Measurements from ENCODE around the gene RNF214. TPM values are rescaled to one million over a fixed set of nuclear protein-coding genes. Genes with fewer than 3 reads are reported as not detected.
"Not testable (repeated sequence)": the region's sequence is repeated elsewhere in the genome, so short reads cannot be mapped to it uniquely, and the experiment has no call there.

The RNF214 gene
- total and polyA plus RNA-seq, 4 donors, result 17.2 to 23.8 (median 20.2) TPM

DNA sequence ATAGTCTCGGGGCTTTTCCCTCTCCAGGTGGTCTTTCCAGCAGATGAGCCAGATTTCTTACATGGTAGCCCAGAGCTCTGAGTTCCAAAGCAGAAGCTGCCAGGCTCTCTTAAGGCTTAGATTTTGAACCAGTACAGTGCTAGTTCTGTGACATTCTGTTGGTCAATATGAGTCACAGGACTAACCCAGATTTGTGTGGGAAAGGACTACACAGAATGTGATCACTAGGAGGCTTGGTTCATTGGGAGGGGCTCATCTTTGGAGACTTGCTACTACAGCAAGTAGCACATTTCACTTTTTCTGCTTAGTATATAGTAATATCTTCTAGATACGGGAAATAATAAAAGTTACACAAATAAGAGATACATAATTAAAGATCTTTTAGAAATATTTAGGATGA, 24.1 kb downstream of the RNF214 start:
- H3K9me3 ChIP-seq (ENCODE audit: control insufficient read depth, insufficient read depth, low read length), result no peaks in the 10 kb centered on the region
- no peak overlapping the region for H3K4me3 ChIP-seq (ENCODE audit: low read depth, low read length)
- DNase-seq (ENCODE audit: low read depth in 4 of 6, low spot score in 6 of 6), result no peak
- H3K27me3 ChIP-seq (ENCODE audit: control insufficient read depth, insufficient read depth, low read length), result no peaks in the 10 kb centered on the region
- H3K4me1 ChIP-seq (ENCODE audit: control insufficient read depth, insufficient read depth, low read length), result no peaks in the 10 kb centered on the region
- no peak overlapping the region for H3K27ac ChIP-seq (ENCODE audit: low read depth, low read length)
- peaks cover 34% of the 10 kb centered on the region for H3K36me3 ChIP-seq (ENCODE audit: control insufficient read depth, insufficient read depth, low read length)
- WGBS (ENCODE audit: insufficient coverage), result 80% methylated on average over 1 of the region's 2 CpGs

GRCh38 chr11:117258576-117258975, 26.1 kb downstream of the RNF214 start:
- no CpG with 5 or more reads among the region's 2 CpGs for WGBS (ENCODE audit: insufficient coverage)
- no peak overlapping the region for H3K27ac ChIP-seq (ENCODE audit: low read depth, low read length)
- DNase-seq (ENCODE audit: low read depth in 4 of 6, low spot score in 6 of 6), result no peak
- peaks cover 44% of the 10 kb centered on the region for H3K36me3 ChIP-seq (ENCODE audit: control insufficient read depth, insufficient read depth, low read length)
- no peaks in the 10 kb centered on the region for H3K4me1 ChIP-seq (ENCODE audit: control insufficient read depth, insufficient read depth, low read length)
- no peak overlapping the region for H3K4me3 ChIP-seq (ENCODE audit: low read depth, low read length)
- H3K27me3 ChIP-seq (ENCODE audit: control insufficient read depth, insufficient read depth, low read length), result no peaks in the 10 kb centered on the region
- H3K9me3 ChIP-seq (ENCODE audit: control insufficient read depth, insufficient read depth, low read length), result no peaks in the 10 kb centered on the region

- Histone ChIP-seq H3K27ac (ENCODE audit: low read depth, low read length) (no peak overlapping the region), H3K27me3 (ENCODE audit: control insufficient read depth, insufficient read depth, low read length) (no peaks in the 10 kb centered on the region), H3K9me3 (ENCODE audit: control insufficient read depth, insufficient read depth, low read length) (no peaks in the 10 kb centered on the region), H3K4me1 (ENCODE audit: control insufficient read depth, insufficient read depth, low read length) (no peaks in the 10 kb centered on the region), H3K36me3 (ENCODE audit: control insufficient read depth, insufficient read depth, low read length) (peaks cover 44% of the 10 kb centered on the region), H3K4me3 (ENCODE audit: low read depth, low read length) (no peak overlapping the region)
- DNase-seq (ENCODE audit: low read depth in 4 of 6, low spot score in 6 of 6), result no peak
- WGBS (ENCODE audit: insufficient coverage), result no CpG with 5 or more reads among the region's 1 CpG
These were observed 26.9 kb downstream of the RNF214 start for GRCh38 chr11:117259417-117259816.

GRCh38 chr11:117264624-117265323, 32.3 kb downstream of the RNF214 start:
- WGBS (ENCODE audit: insufficient coverage), result 100% methylated on average over 3 of the region's 7 CpGs
- H3K36me3 ChIP-seq (ENCODE audit: control insufficient read depth, insufficient read depth, low read length), result peaks cover 39% of the 10 kb centered on the region

DNA sequence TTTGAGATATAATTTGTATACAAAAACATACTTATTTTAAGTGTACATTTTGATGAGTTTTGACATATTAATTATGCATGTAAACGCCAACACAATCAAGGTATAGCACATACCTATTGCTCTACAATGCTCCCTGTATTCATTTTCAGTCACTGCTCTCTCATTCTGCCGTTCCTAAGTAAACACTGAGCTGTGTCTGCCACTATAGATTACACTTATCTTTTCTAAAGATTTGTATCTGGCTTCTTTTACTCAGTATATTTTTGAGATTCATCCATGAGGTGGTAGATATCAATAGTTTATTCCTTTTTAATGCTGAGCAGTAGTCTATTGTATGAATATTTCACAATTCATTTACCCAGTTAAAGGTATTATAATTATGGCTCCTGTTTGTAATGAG, 33.3 kb downstream of the RNF214 start:
- no peaks in the 10 kb centered on the region for H3K4me1 ChIP-seq (ENCODE audit: control insufficient read depth, insufficient read depth, low read length)
- no peaks in the 10 kb centered on the region for H3K9me3 ChIP-seq (ENCODE audit: control insufficient read depth, insufficient read depth, low read length)
- H3K36me3 ChIP-seq (ENCODE audit: control insufficient read depth, insufficient read depth, low read length), result peaks cover 39% of the 10 kb centered on the region
- H3K27ac ChIP-seq (ENCODE audit: low read depth, low read length), result no peak overlapping the region
- no CpG with 5 or more reads among the region's 2 CpGs for WGBS (ENCODE audit: insufficient coverage)
- DNase-seq (ENCODE audit: low read depth in 4 of 6, low spot score in 6 of 6), result no peak
- H3K4me3 ChIP-seq (ENCODE audit: low read depth, low read length), result no peak overlapping the region
- H3K27me3 ChIP-seq (ENCODE audit: control insufficient read depth, insufficient read depth, low read length), result no peaks in the 10 kb centered on the region

More at GRCh38 chr11:117264624-117265323, 32.3 kb downstream of the RNF214 start:
- not testable (repeated sequence) for H3K9me3 ChIP-seq (ENCODE audit: control insufficient read depth, insufficient read depth, low read length); H3K27me3 ChIP-seq (ENCODE audit: control insufficient read depth, insufficient read depth, low read length); H3K27ac ChIP-seq (ENCODE audit: low read depth, low read length); H3K4me3 ChIP-seq (ENCODE audit: low read depth, low read length); DNase-seq (ENCODE audit: low read depth in 4 of 6, low spot score in 6 of 6); H3K4me1 ChIP-seq (ENCODE audit: control insufficient read depth, insufficient read depth, low read length)

- DNase-seq (ENCODE audit: low read depth in 4 of 6, low spot score in 6 of 6), result no peak
- Histone ChIP-seq H3K4me3 (ENCODE audit: low read depth, low read length) (no peak overlapping the region), H3K4me1 (ENCODE audit: control insufficient read depth, insufficient read depth, low read length) (no peaks in the 10 kb centered on the region), H3K27ac (ENCODE audit: low read depth, low read length) (no peak overlapping the region), H3K27me3 (ENCODE audit: control insufficient read depth, insufficient read depth, low read length) (no peaks in the 10 kb centered on the region), H3K9me3 (ENCODE audit: control insufficient read depth, insufficient read depth, low read length) (no peaks in the 10 kb centered on the region), H3K36me3 (ENCODE audit: control insufficient read depth, insufficient read depth, low read length) (peaks cover 16% of the 10 kb centered on the region)
- no CpG with 5 or more reads among the region's 2 CpGs for WGBS (ENCODE audit: insufficient coverage)
These were observed 37.4 kb downstream of the RNF214 start for GRCh38 chr11:117269856-117270255.

GRCh38 chr11:117271208-117271607, 38.7 kb downstream of the RNF214 start:
- Histone ChIP-seq H3K36me3 (ENCODE audit: control insufficient read depth, insufficient read depth, low read length) (peaks cover 16% of the 10 kb centered on the region), H3K9me3 (ENCODE audit: control insufficient read depth, insufficient read depth, low read length) (no peaks in the 10 kb centered on the region), H3K27me3 (ENCODE audit: control insufficient read depth, insufficient read depth, low read length) (no peaks in the 10 kb centered on the region), H3K4me1 (ENCODE audit: control insufficient read depth, insufficient read depth, low read length) (no peaks in the 10 kb centered on the region), H3K4me3 (ENCODE audit: low read depth, low read length) (no peak overlapping the region), H3K27ac (ENCODE audit: low read depth, low read length) (no peak overlapping the region)
- WGBS (ENCODE audit: insufficient coverage), result 73% methylated on average over 4 of the region's 4 CpGs
- no peak for DNase-seq (ENCODE audit: low read depth in 4 of 6, low spot score in 6 of 6)

- H3K36me3 ChIP-seq (ENCODE audit: control insufficient read depth, insufficient read depth, low read length), result peaks cover 14% of the 10 kb centered on the region
- H3K9me3 ChIP-seq (ENCODE audit: control insufficient read depth, insufficient read depth, low read length); H3K4me1 ChIP-seq (ENCODE audit: control insufficient read depth, insufficient read depth, low read length); H3K27ac ChIP-seq (ENCODE audit: low read depth, low read length); H3K27me3 ChIP-seq (ENCODE audit: control insufficient read depth, insufficient read depth, low read length); DNase-seq (ENCODE audit: low read depth in 4 of 6, low spot score in 6 of 6); H3K4me3 ChIP-seq (ENCODE audit: low read depth, low read length): not testable (repeated sequence)
- 94% methylated on average over 3 of the region's 5 CpGs for WGBS (ENCODE audit: insufficient coverage)
These were observed 39.7 kb downstream of the RNF214 start for GRCh38 chr11:117272175-117272574.

- Histone ChIP-seq H3K36me3 (ENCODE audit: control insufficient read depth, insufficient read depth, low read length) (peaks cover 17% of the 10 kb centered on the region), H3K27me3 (ENCODE audit: control insufficient read depth, insufficient read depth, low read length) (no peaks in the 10 kb centered on the region), H3K27ac (ENCODE audit: low read depth, low read length) (no peak overlapping the region), H3K9me3 (ENCODE audit: control insufficient read depth, insufficient read depth, low read length) (no peaks in the 10 kb centered on the region), H3K4me1 (ENCODE audit: control insufficient read depth, insufficient read depth, low read length) (no peaks in the 10 kb centered on the region), H3K4me3 (ENCODE audit: low read depth, low read length) (no peak overlapping the region)
- DNase-seq (ENCODE audit: low read depth in 4 of 6, low spot score in 6 of 6), result no peak
- 88% methylated on average over 6 of the region's 9 CpGs for WGBS (ENCODE audit: insufficient coverage)
These were observed 41.2 kb downstream of the RNF214 start for GRCh38 chr11:117273550-117274289.

GRCh38 chr11:117278347-117278746, 45.9 kb downstream of the RNF214 start:
- Histone ChIP-seq H3K9me3 (ENCODE audit: control insufficient read depth, insufficient read depth, low read length) (no peaks in the 10 kb centered on the region), H3K36me3 (ENCODE audit: control insufficient read depth, insufficient read depth, low read length) (peaks cover 38% of the 10 kb centered on the region), H3K27me3 (ENCODE audit: control insufficient read depth, insufficient read depth, low read length) (no peaks in the 10 kb centered on the region), H3K27ac (ENCODE audit: low read depth, low read length) (no peak overlapping the region), H3K4me1 (ENCODE audit: control insufficient read depth, insufficient read depth, low read length) (no peaks in the 10 kb centered on the region), H3K4me3 (ENCODE audit: low read depth, low read length) (no peak overlapping the region)
- DNase-seq (ENCODE audit: low read depth in 4 of 6, low spot score in 6 of 6), result no peak
- WGBS (ENCODE audit: insufficient coverage), result 60% methylated on average over 1 of the region's 2 CpGs
